ENCODE results near the gene ADAP2.
"Not testable (repeated sequence)": the region's sequence is repeated elsewhere in the genome, so short reads cannot be mapped to it uniquely, and the experiment has no call there.

Gene ADAP2, protein sequence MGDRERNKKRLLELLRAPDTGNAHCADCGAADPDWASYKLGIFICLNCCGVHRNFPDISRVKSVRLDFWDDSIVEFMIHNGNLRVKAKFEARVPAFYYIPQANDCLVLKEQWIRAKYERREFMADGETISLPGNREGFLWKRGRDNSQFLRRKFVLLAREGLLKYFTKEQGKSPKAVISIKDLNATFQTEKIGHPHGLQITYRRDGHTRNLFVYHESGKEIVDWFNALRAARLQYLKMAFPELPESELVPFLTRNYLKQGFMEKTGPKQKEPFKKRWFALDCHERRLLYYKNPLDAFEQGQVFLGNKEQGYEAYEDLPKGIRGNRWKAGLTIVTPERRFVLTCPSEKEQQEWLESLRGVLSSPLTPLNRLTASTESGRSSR

DNA sequence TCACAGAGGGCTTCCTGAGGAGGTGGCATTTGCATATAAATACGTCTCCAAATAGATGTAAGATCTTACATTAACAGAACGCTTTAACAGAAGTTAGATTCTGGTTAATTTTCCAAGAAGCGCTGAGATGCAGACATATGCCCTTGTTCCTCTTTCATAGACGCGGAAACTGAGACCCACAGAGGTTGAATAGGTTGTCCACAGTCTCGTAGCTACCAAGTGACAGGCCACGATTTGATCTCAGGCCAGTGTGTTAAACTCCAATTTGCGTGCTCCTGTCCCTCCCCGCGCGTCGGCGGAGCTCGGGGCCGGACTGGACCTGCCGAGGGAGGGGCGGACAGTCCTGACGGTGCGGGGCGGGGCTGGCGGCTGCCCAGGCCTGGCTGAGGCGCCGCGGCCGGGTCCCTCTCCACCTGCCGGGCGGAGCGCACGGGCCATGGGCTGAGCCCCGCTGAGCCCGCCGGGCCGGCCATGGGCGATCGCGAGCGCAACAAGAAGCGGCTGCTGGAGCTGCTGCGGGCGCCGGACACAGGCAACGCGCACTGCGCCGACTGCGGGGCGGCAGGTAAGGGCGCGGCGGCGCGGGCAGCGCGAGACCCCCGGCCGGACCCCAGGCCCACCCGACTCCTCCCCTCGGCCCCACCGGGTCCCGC, at the start of gene ADAP2:
Gene ADAP2, plus strand, starts transcription at position 402 of the 653 bp plus-strand sequence. Its CDS starts 70 bp downstream, at position 472.
- no peak for DNase-seq (ENCODE audit: extremely low read depth in 1 of 2, low read depth in 1 of 2)

DNA sequence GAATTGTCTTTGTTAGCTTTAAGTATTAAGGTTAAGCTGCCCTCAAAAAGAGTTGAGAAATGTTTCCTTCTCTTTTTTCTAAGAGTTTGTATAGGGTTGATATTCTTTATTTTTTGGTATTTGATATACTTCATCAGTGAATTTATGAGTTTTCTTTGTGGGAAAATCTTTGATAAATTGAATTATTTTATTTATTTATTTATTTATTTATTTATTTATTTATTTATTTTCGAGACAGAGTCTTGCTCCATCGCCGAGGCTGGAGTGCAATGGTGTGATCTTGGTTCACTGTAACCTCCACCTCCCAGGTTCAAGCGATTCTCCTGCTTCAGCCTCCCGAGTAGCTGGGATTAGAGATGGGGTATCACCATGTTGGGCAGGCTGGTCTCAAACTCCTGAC, 35.6 kb upstream of the ADAP2 start:
- no peak for DNase-seq (ENCODE audit: extremely low read depth in 1 of 2, low read depth in 1 of 2)

DNA sequence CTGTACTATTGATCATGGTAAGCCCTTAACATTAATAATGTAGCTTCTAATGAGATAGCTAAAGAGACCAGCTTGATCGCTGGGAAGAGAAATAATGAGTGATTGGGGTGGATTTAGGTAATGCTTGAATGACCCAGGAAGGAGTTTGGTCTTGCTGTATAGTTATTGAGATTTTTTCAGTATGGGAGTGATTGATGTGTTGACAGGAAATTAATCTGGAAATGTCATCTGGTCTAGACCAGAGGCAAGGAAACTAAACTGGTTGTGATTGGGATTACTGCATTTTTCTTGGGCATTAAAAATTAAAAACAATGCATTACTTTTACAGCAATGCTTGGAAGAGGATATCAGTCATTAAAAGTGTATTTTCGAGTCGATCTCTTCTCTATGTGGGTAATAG, 27.5 kb upstream of the ADAP2 start:
- DNase-seq (ENCODE audit: extremely low read depth in 1 of 2, low read depth in 1 of 2), result no peak

DNA sequence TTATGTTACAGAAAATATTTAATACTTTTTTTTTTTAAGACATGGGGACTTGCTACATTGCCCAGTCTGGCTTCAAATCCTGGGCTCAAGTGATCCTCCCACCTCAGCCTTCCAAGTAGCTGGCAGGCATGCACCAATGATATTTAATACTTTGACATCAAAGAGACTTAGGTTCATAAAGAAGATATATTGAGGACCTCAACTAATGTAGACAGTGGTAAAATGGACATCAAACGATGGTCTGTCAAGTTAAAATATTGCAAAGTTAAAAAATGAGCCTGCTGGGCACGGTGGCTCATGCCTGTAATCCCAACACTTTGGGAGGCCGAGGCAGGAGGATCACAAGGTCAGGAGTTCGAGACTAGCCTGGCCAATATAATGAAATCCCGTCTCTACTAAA, 24.4 kb upstream of the ADAP2 start:
- DNase-seq (ENCODE audit: extremely low read depth in 1 of 2, low read depth in 1 of 2), result no peak

DNA sequence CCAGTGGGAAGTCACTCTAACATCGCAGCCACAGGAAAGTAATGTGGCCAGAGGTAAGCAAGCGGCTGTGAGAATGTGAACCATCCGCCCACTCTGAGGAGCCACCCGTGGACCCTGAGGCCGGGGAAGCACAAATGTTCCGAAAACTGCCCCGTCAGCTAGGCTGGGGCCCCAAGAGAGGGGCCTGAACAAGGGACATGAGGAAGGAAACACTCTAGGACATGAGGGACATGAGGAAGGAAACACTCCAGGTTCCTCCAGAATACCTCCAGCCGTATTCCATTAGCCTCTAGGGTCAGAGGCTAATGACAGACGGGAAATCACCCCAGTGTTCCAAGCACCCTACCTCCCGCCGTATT, 16.0 kb upstream of the ADAP2 start:
- DNase-seq (ENCODE audit: extremely low read depth in 1 of 2, low read depth in 1 of 2), result no peak

DNA sequence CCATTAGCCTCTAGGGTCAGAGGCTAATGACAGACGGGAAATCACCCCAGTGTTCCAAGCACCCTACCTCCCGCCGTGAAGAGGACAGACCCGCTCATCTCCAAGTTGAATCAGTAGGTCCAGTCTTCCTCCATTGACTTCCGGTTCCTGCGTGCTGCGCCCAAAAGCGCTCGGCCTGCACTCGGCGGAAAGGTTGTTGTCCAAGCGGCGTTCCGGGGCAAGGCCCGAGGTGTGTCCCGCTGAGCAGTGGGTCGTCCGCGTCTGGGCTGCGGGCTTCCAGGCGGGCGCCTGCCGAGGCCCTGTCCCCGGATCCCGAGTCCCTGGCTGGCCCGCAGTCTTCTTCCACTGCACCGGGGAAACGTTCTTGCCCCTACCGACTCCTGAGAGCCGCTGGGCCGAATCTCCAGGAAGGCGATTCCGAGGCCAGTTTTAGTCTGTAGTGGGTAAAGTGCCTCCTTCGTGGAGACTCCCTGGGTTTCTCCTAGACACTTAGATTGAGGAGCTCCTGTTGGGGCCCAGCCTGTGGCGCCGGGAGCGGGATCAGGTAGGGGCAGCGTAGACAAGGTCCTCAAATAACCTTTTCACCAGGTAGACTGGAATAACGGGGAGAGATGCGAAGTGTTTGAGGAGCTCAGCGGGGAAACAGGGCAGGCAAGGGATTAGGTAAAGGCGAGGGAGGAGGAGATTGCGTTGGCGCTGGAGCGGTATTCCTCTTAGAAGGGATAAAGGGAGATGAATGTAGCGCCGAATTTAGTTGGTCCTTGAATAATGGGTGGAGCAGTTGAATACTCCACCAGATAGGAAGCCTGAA, 15.4 kb upstream of the ADAP2 start, which contains the start of gene TEFM:
Gene TEFM, minus strand, starts transcription at position 138 of the 811 bp plus-strand sequence. Its CDS starts 40 bp downstream, at position 98.
- DNase-seq (ENCODE audit: extremely low read depth in 1 of 2, low read depth in 1 of 2), result peak; percentile 66 to 75

DNA sequence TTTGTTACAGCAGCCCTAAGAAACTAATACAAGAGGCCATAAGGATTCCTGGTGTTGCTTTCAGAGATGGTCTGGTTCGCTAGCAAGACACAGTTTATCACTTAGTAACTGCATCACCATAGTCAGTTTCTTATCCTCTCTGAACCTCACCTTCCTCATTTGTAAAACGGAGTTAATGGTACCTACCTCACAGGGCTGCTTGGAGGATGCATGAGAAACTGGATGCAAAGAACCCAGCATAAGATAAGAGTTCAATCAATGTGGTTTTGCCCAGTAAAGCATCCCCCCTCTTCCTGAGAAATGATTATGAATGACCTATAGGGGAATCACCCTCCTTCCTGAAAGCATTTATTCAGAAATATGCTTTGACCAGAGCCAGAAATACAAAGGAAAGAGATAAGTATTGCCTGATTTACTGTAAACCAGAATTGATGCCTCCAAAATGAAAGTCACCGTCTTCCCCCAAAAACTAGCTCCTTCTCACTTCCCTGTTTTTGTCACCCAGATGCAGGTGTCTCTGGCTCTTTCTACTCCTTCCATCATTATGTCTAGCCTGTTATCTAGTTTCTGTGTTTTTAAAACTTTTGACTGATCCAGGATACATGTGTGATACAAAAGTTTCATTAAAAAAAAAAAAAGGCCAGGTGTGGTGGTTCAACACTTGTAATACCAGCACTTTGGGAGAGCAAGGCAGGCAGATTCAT, 12.9 kb upstream of the ADAP2 start:
- DNase-seq (ENCODE audit: extremely low read depth in 1 of 2, low read depth in 1 of 2), result no peak

DNA sequence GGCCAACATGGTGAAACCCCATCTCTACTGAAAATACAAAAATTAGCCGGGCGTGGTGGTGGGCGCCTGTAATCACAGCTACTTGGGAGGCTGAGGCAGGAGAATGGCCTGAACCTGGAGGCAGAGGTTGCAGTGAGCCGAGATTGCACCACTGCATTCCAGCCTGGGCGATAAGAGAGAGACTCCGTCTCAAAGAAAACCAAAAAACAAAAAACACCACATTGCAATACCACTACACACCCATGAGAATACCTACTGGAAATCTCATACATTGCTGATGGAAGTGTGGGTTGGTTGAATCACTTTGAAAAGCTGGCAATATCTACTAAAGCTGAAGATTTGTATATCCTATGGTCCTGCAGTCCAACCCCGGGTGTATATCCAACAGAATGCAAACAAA, 11.6 kb upstream of the ADAP2 start:
- not testable (repeated sequence) for DNase-seq (ENCODE audit: extremely low read depth in 1 of 2, low read depth in 1 of 2)

DNA sequence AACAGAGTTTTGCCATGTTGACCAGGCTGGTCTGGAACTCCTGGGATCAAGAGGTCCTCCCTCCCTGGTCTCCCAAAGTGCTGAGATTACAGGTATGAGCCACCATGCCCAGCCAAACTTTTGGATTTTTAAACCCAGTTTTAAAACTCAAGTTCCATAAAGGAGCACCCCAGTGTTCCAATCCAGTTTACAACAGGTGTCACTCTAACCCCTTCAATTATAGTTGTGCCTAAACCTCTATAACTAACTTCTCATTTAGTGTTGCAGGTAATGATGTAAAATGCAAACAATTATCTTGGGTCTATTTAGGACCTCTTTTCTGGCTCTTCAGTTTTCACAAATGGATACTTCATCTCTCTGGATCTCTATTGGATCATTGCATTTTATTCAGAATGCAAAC, 7.8 kb upstream of the ADAP2 start:
- DNase-seq (ENCODE audit: extremely low read depth in 1 of 2, low read depth in 1 of 2), result no peak

DNA sequence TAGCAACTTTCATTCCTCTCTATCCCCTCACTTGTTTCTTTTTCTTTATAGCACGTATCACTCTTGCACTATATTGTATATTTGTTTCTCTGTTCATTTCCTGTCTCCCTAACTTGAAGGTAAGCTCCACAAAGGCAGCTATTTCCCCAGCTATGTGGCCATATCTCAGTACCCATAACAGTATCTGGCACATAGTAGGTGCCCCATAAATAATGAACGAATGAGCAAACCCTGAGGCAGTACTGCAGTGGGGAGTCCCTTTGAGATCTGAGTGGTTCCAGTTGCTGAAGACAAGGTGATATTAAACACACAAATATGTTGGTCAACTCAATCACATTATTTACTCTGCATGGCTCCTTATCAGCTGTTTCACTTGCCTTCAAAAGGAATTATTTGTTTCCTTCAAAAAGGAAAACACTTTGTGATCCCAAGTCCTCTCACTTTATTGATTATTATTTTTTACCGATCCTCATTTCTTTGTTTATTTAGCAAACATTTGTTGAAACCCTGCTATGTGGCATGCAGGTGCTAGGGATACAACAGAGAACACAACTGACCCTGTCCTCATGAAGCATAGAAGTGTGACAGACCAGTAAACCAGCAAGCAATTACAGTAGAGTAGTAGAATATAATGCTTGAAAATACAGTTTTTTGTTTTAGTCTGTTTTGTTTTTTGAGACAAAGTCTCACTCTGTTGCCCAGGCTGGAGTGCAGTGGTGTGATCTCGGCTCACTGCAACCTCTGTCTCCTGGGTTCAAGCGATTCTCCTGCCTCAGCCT, 5.7 kb upstream of the ADAP2 start:
- DNase-seq (ENCODE audit: extremely low read depth in 1 of 2, low read depth in 1 of 2), result no peak

DNA sequence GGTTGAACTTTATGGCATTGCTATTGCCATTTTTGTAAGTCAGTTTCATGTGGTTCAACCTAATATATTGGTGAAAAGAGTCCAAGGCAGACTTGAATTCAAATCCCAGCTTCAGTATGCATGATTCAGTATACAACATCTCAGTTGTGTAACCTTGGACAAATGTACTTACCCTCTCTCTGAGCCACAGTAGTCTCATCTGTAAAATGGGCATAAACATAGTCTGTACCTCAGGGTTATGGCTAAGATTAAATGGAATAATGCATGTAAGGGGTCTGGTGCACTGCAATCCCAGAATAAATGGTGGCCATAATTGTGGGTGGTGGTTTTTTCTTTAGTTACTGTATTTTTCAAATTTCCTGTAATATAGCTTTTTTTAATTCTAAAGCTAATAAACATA, 4.7 kb upstream of the ADAP2 start:
- DNase-seq (ENCODE audit: extremely low read depth in 1 of 2, low read depth in 1 of 2), result no peak

DNA sequence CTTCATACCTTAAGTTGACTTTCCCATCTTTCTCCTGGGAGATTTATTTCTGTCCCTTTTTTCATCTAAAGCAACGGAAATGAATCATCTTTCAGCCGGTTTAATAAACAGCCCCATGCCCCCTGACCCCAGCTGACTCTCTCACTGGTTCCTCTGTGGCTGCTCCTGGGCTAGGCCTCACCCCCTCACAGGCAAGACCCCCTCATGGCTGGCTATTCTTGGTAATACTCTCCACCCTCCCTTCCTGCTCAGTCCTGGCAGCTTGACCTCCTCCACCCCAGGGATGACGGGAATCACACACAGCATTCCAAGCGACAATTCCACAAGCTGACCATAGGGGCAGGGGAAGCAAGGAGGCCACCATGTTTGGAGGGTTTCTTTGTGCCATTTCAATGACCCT, 1.5 kb upstream of the ADAP2 start:
- DNase-seq (ENCODE audit: extremely low read depth in 1 of 2, low read depth in 1 of 2), result no peak

DNA sequence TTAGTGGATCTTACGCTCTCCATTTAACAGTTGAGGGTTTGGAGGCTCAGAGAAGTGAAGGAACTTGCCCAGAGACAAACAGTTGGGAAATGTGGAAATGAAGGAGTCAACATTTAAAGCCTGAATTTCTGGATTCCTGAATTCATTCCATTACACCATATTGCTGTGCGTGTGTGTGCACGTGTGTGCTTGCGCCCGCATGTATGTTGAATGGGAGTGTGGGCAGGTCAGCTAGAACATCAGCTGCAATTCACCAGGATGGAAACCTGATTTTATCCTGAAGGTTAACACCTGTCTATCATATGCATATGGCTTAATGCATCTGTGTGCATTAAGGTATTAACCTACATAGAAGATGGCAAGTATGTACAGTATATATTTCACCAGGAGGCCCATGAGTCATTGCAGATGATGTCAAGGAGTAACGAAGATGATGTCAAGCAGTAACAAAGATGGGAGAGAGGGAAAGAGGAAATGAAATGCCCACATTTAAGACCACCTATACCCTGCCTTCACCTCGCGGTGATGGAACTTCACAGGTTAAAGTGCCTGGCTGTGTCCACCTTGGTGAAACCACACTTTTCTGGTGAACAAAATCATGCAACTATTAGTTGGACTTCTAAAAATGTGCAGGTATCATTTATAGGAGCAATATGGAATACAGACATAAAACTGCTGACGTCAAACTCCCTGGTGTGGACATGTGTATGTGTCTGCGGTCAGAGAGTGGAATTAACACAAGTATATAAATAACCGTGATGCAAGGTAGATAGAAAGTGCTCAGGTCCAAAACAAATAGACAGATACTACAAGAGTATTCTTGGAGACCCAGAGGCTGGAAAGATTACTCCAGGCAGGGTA, 832 bp upstream of the ADAP2 start:
- no peak for DNase-seq (ENCODE audit: extremely low read depth in 1 of 2, low read depth in 1 of 2)

DNA sequence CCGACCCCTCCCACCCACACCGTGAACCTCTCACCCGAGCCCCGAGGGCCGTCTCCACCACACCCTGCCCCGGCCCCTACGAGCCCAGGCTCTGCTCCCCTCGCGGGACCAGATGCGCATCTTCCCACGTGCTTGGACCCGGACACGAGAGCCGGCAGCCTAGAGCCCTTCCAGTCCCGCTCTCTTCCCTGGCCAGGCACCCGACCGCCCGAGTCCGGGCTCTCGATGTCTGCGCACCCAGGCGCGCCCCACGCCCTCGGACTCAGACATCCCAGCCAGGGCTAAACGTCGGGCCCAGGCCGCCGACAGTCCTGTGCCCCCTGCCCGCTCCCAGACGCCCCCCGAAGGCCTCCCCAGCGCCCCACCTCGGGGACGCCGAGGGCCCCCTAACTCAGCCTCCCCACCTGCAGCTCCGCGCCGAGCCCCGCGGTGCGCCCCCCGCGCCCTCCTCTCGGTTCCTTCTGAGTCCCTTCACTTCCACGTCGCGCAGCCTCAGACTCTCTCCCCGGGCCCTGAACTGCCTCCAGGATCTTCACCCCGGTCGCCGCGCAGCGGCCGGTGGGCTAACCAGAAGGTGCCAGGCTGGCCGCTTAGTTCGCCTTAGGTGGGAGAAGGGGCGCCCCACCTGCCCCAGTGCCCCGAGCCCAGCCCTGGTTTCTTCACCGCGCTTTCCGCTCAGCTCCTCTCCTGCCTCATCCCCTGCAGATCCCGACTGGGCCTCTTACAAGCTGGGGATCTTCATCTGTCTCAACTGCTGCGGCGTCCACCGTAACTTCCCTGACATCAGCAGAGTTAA, 688 bp downstream of the ADAP2 start:
- DNase-seq (ENCODE audit: extremely low read depth in 1 of 2, low read depth in 1 of 2), result no peak

DNA sequence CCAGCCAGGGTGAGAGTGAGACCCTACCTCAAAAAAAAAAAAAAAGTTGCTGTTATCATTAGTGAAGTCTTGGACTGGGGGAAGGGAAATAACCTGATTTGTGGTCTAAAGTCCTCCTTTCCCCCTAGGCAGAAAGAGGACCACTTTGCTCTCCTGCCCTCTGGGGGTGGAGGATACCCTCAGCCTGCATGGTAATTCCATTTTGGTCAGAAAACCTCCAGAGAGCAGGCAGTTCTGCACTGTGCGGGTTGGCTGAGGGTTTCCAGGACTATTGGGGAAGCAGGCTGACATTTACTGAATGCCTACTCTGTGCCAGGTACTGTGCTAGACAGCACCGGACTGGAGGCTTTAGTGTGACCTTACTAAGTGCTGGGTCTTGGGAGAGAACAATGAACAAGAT, 2.6 kb downstream of the ADAP2 start:
- DNase-seq (ENCODE audit: extremely low read depth in 1 of 2, low read depth in 1 of 2), result no peak

DNA sequence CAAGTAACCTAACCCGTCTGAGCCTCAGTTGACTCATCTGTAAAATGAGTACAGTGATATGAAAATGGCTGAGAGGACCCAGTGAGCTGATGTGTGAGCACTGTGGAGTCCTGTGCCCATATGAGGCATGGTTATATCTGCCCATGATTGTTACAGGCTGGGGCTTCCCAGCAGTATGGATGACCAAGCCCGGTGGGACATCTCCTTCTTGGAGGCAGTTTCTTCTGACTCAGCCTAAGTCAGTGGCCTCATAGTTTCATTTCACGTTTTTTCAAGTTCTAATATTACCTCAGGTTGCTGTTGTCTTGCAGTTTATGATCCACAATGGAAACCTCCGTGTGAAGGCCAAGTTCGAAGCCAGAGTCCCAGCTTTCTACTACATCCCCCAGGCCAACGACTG, 4.8 kb downstream of the ADAP2 start:
- no peak for DNase-seq (ENCODE audit: extremely low read depth in 1 of 2, low read depth in 1 of 2)

DNA sequence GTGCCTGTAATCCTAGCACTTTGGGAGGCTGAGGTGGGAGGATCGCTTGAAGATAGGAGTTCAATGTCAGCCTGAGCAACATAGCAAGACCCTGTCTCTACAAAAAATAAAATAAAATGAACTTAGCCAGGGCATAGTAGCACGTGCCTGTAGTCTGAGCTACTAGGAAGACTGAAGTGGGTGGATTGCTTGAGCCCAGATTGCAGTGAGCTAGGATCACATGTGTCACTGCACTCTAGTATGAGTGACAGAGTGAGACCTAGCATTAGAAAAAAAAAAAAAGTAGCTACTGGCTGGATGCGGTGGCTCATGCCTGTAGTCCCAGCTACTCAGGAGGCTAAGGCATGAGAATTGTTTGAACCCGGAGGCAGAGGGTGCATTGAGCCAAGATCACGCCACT, 6.0 kb downstream of the ADAP2 start:
- DNase-seq (ENCODE audit: extremely low read depth in 1 of 2, low read depth in 1 of 2), result no peak

DNA sequence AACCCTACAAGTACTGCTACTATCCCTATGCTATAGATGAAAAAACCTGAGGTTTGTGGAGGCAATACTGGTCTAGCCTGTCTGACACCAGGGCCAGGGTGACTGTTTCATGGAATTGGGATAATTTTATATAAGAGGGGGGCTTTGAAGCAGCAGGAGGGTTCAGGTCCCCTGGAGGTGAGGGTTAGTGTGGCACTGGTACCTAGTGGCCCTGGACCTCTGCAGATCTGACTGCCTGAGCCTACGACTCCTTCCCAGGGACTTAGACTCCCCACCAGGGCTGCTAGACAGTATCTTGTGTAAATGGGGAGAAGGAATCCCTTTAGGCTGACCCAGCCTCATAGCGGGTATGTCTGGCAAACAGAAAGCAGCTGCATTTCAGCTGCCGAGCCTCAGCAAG, 6.8 kb downstream of the ADAP2 start:
- no peak for DNase-seq (ENCODE audit: extremely low read depth in 1 of 2, low read depth in 1 of 2)

Data from activated CD8-positive, alpha-beta memory T cell treated with anti-CD3 and anti-CD28 coated beads for 1 hour (primary cell).